ENCODE results near the gene RANBP17. TPM values are rescaled to one million over a fixed set of nuclear protein-coding genes. Genes with fewer than 3 reads are reported as not detected.
"Not testable (repeated sequence)": the region's sequence is repeated elsewhere in the genome, so short reads cannot be mapped to it uniquely, and the experiment has no call there.

RANBP17 gene
- total RNA-seq, 1 donor from 2014 or later, result 0.56 TPM

GRCh38 chr5:171258737-171259415 lies 397.1 kb downstream of the RANBP17 start:
- ATAC-seq, result no peak

- no peak for ATAC-seq
Measured at GRCh38 chr5:171261361-171261760, 399.5 kb downstream of the RANBP17 start.

DNA sequence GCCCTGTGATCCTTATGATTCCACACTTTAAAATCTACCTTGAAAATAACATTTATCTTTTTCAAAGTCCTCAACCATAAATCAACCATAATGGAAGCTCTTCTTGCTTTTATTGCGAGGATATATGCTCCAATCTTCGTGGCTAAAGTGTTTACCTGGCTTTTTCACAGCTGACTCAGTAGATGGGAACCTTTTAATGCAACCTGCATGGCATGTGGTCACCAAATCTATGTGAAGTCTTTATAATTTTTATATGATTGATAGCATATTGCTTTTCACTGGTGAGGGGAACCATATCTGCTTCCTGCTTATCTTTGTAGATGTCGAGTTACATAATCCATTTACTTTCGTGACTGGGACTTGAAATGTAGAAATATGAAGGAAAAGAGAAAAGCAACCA lies 400.1 kb downstream of the RANBP17 start:
- no peak for ATAC-seq

GRCh38 chr5:171263181-171263580 lies 401.4 kb downstream of the RANBP17 start:
- ATAC-seq, result no peak

DNA sequence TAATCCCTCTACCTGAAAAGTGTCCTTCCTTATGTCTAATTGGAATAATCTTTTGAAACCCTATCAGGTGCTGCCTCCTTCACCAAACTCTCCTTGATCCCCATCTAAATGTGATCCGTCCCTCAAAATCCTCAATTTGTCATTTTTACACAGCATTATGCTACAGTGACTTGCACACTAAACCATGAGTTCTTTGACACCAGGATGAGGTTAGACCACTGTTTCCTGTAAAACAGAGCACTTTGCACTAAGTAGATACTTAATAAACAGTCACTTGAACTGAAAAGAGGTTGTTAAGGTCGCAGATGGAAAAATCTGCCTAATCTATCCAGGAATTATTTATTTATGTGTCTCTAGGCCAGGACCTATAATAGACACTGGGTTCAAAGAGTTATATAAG lies 403.0 kb downstream of the RANBP17 start:
- no peak for ATAC-seq

DNA sequence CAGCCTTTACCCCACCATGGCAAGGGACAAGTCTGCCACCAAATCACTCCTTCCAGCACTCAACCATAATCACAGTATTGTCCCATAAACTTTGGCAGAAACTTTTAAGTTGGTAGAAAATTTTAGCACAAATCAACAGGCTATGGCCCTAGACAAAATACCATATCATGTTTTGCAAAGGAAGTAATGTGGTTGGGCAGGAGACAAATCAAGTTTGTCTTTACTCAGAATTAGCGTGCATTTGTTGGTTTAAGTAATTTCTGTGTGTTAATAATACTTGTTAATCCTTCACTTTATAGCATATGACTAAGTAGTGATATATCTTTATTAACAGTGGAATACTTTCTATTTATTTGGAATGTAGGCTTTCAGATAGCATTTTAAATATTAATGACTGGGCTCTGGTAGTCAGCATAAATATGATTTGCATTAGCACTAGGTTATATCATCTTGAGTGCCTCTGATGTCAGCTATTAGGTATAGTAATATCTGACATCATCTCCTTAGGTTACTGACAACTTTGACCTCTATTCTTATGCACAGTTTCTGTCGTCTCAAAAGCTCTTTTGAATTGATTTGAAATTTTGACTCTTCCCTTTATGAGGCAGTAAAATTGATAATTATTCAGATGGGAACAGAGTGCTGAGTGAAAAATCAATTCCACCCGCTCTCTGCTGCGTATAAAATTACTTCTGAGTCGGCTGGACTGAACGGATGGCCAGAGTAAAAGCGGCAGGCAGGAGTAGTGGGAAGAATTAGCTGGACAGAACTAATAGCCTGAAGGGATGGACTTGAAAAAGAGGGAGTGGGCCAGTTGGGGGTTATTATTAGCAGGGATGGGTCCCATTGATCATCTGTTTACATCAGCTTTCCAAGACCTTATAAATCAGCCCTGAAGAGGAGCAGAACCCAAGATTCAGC lies 407.1 kb downstream of the RANBP17 start:
- no peak for ATAC-seq

GRCh38 chr5:171269717-171270116 lies 407.9 kb downstream of the RANBP17 start:
- no peak for ATAC-seq

- ATAC-seq, result no peak
Measured at GRCh38 chr5:171270136-171270535, 408.3 kb downstream of the RANBP17 start.

GRCh38 chr5:171271798-171272197 lies 410.0 kb downstream of the RANBP17 start:
- no peak for ATAC-seq

GRCh38 chr5:171272996-171273970 lies 411.5 kb downstream of the RANBP17 start:
- ATAC-seq, result no peak

GRCh38 chr5:171275841-171276544 lies 414.2 kb downstream of the RANBP17 start:
- ATAC-seq, result no peak

- no peak for ATAC-seq
Measured at GRCh38 chr5:171283753-171284152, 421.9 kb downstream of the RANBP17 start.

DNA sequence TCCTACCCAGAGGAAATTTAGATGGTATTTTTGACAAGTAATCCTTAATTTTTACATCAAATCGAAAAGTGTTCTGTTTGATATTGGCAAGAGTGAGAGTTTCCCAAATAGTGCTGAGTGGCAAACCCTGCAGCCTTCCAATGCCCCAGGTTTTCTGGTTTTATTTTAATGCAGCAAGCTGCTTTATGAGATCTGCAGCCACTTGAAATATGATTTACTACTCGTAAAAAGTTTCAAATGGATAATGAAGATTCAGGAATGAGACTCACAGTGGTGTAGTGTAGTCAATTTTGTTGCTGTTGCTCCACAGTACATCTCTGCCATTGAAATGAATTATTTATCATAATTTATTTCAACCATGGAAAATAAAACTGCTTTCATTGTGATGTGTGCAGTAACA lies 423.6 kb downstream of the RANBP17 start:
- no peak for ATAC-seq

- ATAC-seq, result no peak
Measured at GRCh38 chr5:171288066-171288465, 426.2 kb downstream of the RANBP17 start.

- no peak for ATAC-seq
Measured at GRCh38 chr5:171291371-171291770, 429.6 kb downstream of the RANBP17 start.

DNA sequence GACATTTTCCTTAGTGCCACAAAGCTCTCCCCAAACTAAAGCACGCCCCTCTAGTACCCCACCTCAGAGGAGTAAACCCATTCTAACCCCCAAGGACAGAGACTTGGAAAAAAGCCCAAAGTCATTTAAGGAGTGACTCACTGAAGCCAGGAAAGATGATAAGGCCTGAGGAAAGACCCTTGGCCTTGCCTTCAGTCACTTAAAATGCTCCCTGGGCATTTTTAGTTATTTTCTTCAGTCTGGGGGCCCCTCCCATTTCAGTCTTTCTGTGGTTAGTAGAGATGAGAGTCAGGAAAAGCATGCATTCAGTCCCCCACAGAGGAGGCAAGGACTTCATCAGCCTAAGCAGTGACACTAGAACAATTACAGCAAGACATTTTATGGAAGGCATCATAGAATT lies 433.5 kb downstream of the RANBP17 start:
- no peak for ATAC-seq

DNA sequence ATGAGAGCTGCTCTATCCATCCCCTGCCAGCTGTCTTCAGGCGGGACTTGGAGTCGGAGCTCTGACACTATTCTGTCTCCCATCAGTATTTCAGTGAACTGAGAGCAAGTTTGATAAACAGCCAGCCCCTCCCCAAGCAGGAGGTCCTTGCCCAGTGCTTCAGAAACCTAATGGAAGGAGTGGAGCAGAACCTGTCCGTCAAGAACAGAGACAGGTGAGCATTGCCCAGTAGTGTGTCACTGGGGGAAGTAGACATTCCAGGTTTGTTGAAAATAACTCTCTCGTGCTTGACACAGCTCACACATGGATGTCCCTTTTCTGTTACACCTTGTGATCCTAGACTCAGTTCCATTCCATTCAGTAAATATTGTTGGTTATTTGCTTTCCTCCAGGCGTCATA lies 434.0 kb downstream of the RANBP17 start:
- peak; percentile 35 for ATAC-seq

GRCh38 chr5:171297941-171298340 lies 436.1 kb downstream of the RANBP17 start:
- not testable (repeated sequence) for ATAC-seq

DNA sequence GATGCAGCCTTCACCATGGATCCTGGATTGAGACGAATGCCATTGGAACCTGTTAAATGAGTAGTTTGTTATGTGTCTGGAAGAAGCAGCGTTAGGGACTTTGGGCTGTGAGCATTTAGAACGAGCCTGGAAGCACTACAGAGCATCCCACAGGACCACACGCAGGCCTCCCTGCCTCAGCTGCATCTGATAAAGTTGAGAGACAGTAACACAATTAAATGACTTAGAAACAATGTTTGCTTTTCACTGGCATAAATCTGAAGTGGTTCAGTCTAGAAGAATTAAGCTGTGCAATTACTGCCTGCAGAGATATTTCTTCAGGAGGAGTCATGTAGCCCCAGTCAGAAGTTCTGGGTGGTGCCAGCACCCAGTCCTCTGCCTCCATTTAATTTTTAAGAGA lies 437.4 kb downstream of the RANBP17 start:
- no peak for ATAC-seq

- ATAC-seq, result no peak
Measured at GRCh38 chr5:171299851-171300250, 438.0 kb downstream of the RANBP17 start.

- ATAC-seq, result no peak
Measured at GRCh38 chr5:171300358-171300757, 438.5 kb downstream of the RANBP17 start.

GRCh38 chr5:171306166-171306565 lies 444.3 kb downstream of the RANBP17 start:
- no peak for ATAC-seq

Measured in esophagus mucosa (tissue), 1 donor.